WTC11 (cell line): ENCODE results near the gene TGM2. TPM values are rescaled to one million over a fixed set of nuclear protein-coding genes. Genes with fewer than 3 reads are reported as not detected.

ENCODE experiments used
- ATAC-seq: fragments of 200-7000 bp; cut with Tn5 transposase; 2 replicates; pipeline ENCODE4 v1.10.0; 2021; ENCODE audit warnings: mild to moderate bottlenecking, moderate library complexity
- CTCF ChIA-PET: fragments of 300-600 bp; sonication (Branson Sonifier 250); formaldehyde crosslinking; loops from one replicate; lab custom pipeline; 2021; ENCODE audit warnings: antibody characterized with exemption; lab: Charles Lee
- POLR2A ChIA-PET: fragments of 350-600 bp; sonication (Branson Sonifier 250); formaldehyde crosslinking; loops from one replicate; lab custom pipeline; 2021; ENCODE audit warnings: antibody characterized with exemption; lab: Charles Lee
- DNase-seq: peaks from one replicate; pipeline ENCODE4 v3.0.0; 2021; ENCODE audit warnings: low spot score
- H3K27ac Mint-ChIP-seq: 2 replicates; pipeline ENCODE4 v1.8.0; 2021; ENCODE audit warnings: mixed read lengths
- H3K27me3 Mint-ChIP-seq: 2 replicates; pipeline ENCODE4 v1.8.0; 2021; ENCODE audit warnings: low read depth, mild to moderate bottlenecking, moderate library complexity, mixed read lengths
- H3K36me3 Mint-ChIP-seq: 2 replicates; pipeline ENCODE4 v1.8.0; 2021; ENCODE audit warnings: mixed read lengths
- H3K4me1 Mint-ChIP-seq: 2 replicates; pipeline ENCODE4 v1.8.0; 2022; ENCODE audit warnings: mixed read lengths
- H3K4me3 Mint-ChIP-seq: 2 replicates; pipeline ENCODE4 v1.8.0; 2021; ENCODE audit warnings: mild to moderate bottlenecking, moderate library complexity, mixed read lengths
- H3K9me3 Mint-ChIP-seq: 2 replicates; pipeline ENCODE4 v1.8.0; 2021; ENCODE audit warnings: mixed read lengths
- ARID4B ChIP-seq: sonication (generic); formaldehyde crosslinking; IDR thresholded peaks from 2 replicates; pipeline ENCODE4 v1.8.0; 2023; ENCODE audit warnings: missing genetic modification reagents, mild to moderate bottlenecking, borderline replicate concordance
- CDX4 ChIP-seq: fragments of 250-450 bp; sonication (Bioruptor Pico); IDR thresholded peaks from 2 replicates; pipeline ENCODE4 v1.9.0; 2021; ENCODE audit warnings: moderate library complexity, mild to moderate bottlenecking, inconsistent platforms, borderline replicate concordance
- CTCF ChIP-seq: fragments of 200-600 bp; IDR thresholded peaks from 2 replicates; pipeline ENCODE4 v1.8.0; 2022; ENCODE audit warnings: antibody characterized with exemption
- ERG ChIP-seq: fragments of 250-450 bp; sonication (Bioruptor Pico); IDR thresholded peaks from 2 replicates; pipeline ENCODE4 v1.8.0; 2021; ENCODE audit warnings: mild to moderate bottlenecking
- GTF2I ChIP-seq: fragments of 250-450 bp; sonication (Bioruptor Pico); conservative IDR thresholded peaks from 2 replicates; pipeline ENCODE4 v1.4.0; 2021; ENCODE audit warnings: mild to moderate bottlenecking
- IRF2 ChIP-seq: sonication (generic); formaldehyde crosslinking; IDR thresholded peaks from 2 replicates; pipeline ENCODE4 v1.8.0; 2022; ENCODE audit warnings: low read depth, missing genetic modification reagents, borderline replicate concordance
- MAX ChIP-seq: sonication (generic); formaldehyde crosslinking; IDR thresholded peaks from 2 replicates; pipeline ENCODE4 v1.8.0; 2022; ENCODE audit warnings: mild to moderate bottlenecking, missing genetic modification reagents
- NFATC4 ChIP-seq: fragments of 250-450 bp; sonication (Bioruptor Pico); IDR thresholded peaks from 2 replicates; pipeline ENCODE4 v1.9.0; 2021; ENCODE audit warnings: mild to moderate bottlenecking
- NR1H2 ChIP-seq: sonication (generic); formaldehyde crosslinking; IDR thresholded peaks from 2 replicates; pipeline ENCODE4 v1.9.0; 2021; ENCODE audit warnings: mild to moderate bottlenecking, moderate library complexity, missing genetic modification reagents
- OVOL2 ChIP-seq: fragments of 250-450 bp; sonication (Bioruptor Pico); IDR thresholded peaks from 2 replicates; pipeline ENCODE4 v1.9.0; 2021; ENCODE audit warnings: mild to moderate bottlenecking, borderline replicate concordance
- PRRX2 ChIP-seq: fragments of 250-450 bp; sonication (Bioruptor Pico); IDR thresholded peaks from 2 replicates; pipeline ENCODE4 v1.8.0; 2021; ENCODE audit warnings: mild to moderate bottlenecking
- RELA ChIP-seq: sonication (generic); formaldehyde crosslinking; IDR thresholded peaks from 2 replicates; pipeline ENCODE4 v1.8.1; 2022; ENCODE audit warnings: missing genetic modification reagents, mild to moderate bottlenecking, borderline replicate concordance
- SP1 ChIP-seq: sonication (generic); formaldehyde crosslinking; conservative IDR thresholded peaks from 2 replicates; pipeline ENCODE4 v1.8.1; 2022; ENCODE audit warnings: missing genetic modification reagents
- STAT6 ChIP-seq: sonication (generic); formaldehyde crosslinking; conservative IDR thresholded peaks from 2 replicates; pipeline ENCODE4 v1.8.1; 2023; ENCODE audit warnings: mild to moderate bottlenecking, low read depth, missing genetic modification reagents, moderate library complexity
- USF1 ChIP-seq: sonication (generic); formaldehyde crosslinking; IDR thresholded peaks from 2 replicates; pipeline ENCODE4 v1.8.0; 2022; ENCODE audit warnings: mild to moderate bottlenecking, missing genetic modification reagents
- ZMAT4 ChIP-seq: fragments of 250-450 bp; sonication (Bioruptor Pico); IDR thresholded peaks from 2 replicates; pipeline ENCODE4 v1.9.0; 2021; ENCODE audit warnings: mild to moderate bottlenecking
- ZNF281 ChIP-seq: sonication (generic); formaldehyde crosslinking; IDR thresholded peaks from 2 replicates; pipeline ENCODE4 v1.8.0; 2023; ENCODE audit warnings: mild to moderate bottlenecking, missing genetic modification reagents
- ZNF317 ChIP-seq: sonication (generic); formaldehyde crosslinking; IDR thresholded peaks from 2 replicates; pipeline ENCODE4 v1.8.1; 2023; ENCODE audit warnings: low read depth, mild to moderate bottlenecking, moderate library complexity, missing genetic modification reagents, borderline replicate concordance
- ZNF396 ChIP-seq: fragments of 250-450 bp; sonication (Bioruptor Pico); IDR thresholded peaks from 2 replicates; pipeline ENCODE4 v1.8.0; 2021; ENCODE audit warnings: mild to moderate bottlenecking, moderate library complexity, borderline replicate concordance
- ZNF416 ChIP-seq: fragments of 250-450 bp; sonication (Bioruptor Pico); IDR thresholded peaks from 2 replicates; pipeline ENCODE4 v1.9.0; 2021; ENCODE audit warnings: mild to moderate bottlenecking, inconsistent platforms
- total RNA-seq: library from RNA; stranded (reverse); gene quantifications from 3 replicates; pipeline ENCODE4 v1.2.3, GENCODE V29; 2021

The TGM2 gene
- total RNA-seq, 1 experiment from 2014 or later: 1.5 TPM

GRCh38 chr20:38155811-38156210 lies 9.3 kb downstream of the TGM2 start (continued):
- TF ChIP-seq STAT6 (CRISPR knock-in tag): no peak
- TF ChIP-seq GTF2I (CRISPR knock-in tag): no peak

- H3K36me3 Mint-ChIP-seq: no peaks in the 10 kb centered on the region
- peaks cover 18% of the 10 kb centered on the region for H3K4me1 Mint-ChIP-seq
- TF ChIP-seq ZNF416 (CRISPR knock-in tag) (no peak), OVOL2 (CRISPR knock-in tag) (no peak), CTCF (no peak), USF1 (CRISPR knock-in tag) (no peak), SP1 (CRISPR knock-in tag) (no peak), ZNF281 (no peak), PRRX2 (CRISPR knock-in tag) (no peak), NFATC4 (CRISPR knock-in tag) (no peak), RELA (CRISPR knock-in tag) (no peak), ERG (CRISPR knock-in tag) (no peak), ZNF317 (CRISPR knock-in tag) (no peak), ZMAT4 (CRISPR knock-in tag) (no peak), MAX (CRISPR knock-in tag) (no peak), CDX4 (no peak), ZNF396 (no peak), ARID4B (CRISPR knock-in tag) (no peak), NR1H2 (CRISPR knock-in tag) (no peak), IRF2 (no peak)
- ATAC-seq: no peak
- H3K9me3 Mint-ChIP-seq: no peaks in the 10 kb centered on the region
- no peak overlapping the region for H3K27ac Mint-ChIP-seq
- ChIA-PET POLR2A (no interaction called here), CTCF (interaction anchor here (0.6 kb wide), 1 partner anchor 732 kb away, joined by 3 read pairs; no protein-coding TSS in a partner anchor)
- DNase-seq: no peak
- no peaks in the 10 kb centered on the region; the same call in 1 of the 2 replicates for H3K27me3 Mint-ChIP-seq
- no peak overlapping the region for H3K4me3 Mint-ChIP-seq
These were observed 11.7 kb downstream of the TGM2 start for GRCh38 chr20:38153401-38153800.
